ENCODE measurements around the gene ELOVL2. TPM values are rescaled to one million over a fixed set of nuclear protein-coding genes. Genes with fewer than 3 reads are reported as not detected.

Gene ELOVL2
- total RNA-seq, 2 donors from 2014 or later = 0.14 TPM; not detected in 1

GRCh38 chr6:11028959-11029358 lies 15.1 kb downstream of the ELOVL2 start:
- intact Hi-C loops (cut with DNase I, micrococcal nuclease) = no loop called here
- DNase-seq (no peak), ATAC-seq (no peak)

- DNase-seq (no peak), ATAC-seq (no peak)
- intact Hi-C loops (cut with DNase I, micrococcal nuclease) = no loop called here
These were observed 16.5 kb downstream of the ELOVL2 start for GRCh38 chr6:11027565-11028110.

- DNase-seq (no peak), ATAC-seq (no peak)
- intact Hi-C loops (cut with DNase I, micrococcal nuclease) = no loop called here
These were observed 18.0 kb downstream of the ELOVL2 start for GRCh38 chr6:11025921-11026635.

GRCh38 chr6:11025130-11025529 lies 19.0 kb downstream of the ELOVL2 start:
- DNase-seq = no peak
- ATAC-seq = no peak
- intact Hi-C loops (cut with DNase I, micrococcal nuclease) = no loop called here

- DNase-seq (no peak), ATAC-seq (no peak)
- intact Hi-C loops (cut with DNase I, micrococcal nuclease) = no loop called here
These were observed 21.1 kb downstream of the ELOVL2 start for GRCh38 chr6:11023032-11023431.

- intact Hi-C loops (cut with DNase I, micrococcal nuclease) = no loop called here
- ATAC-seq (no peak), DNase-seq (no peak)
These were observed 22.4 kb downstream of the ELOVL2 start for GRCh38 chr6:11021714-11022113.

- ATAC-seq (no peak), DNase-seq (no peak)
- intact Hi-C loops (cut with DNase I, micrococcal nuclease) = no loop called here
These were observed 23.1 kb downstream of the ELOVL2 start for GRCh38 chr6:11021003-11021402.

- ATAC-seq = no peak
- DNase-seq = no peak
- intact Hi-C loops (cut with DNase I, micrococcal nuclease) = no loop called here
These were observed 25.9 kb downstream of the ELOVL2 start for GRCh38 chr6:11018225-11018624.

- intact Hi-C loops (cut with DNase I, micrococcal nuclease) = no loop called here
- DNase-seq = no peak
- ATAC-seq = no peak
These were observed 27.0 kb downstream of the ELOVL2 start for GRCh38 chr6:11017090-11017489.

GRCh38 chr6:11016452-11016851 lies 27.7 kb downstream of the ELOVL2 start:
- no peak for DNase-seq
- no peak for ATAC-seq
- intact Hi-C loops (cut with DNase I, micrococcal nuclease) = no loop called here

- intact Hi-C loops (cut with DNase I, micrococcal nuclease) = no loop called here
- DNase-seq (no peak), ATAC-seq (no peak)
These were observed 29.0 kb downstream of the ELOVL2 start for GRCh38 chr6:11015102-11015501.

GRCh38 chr6:11013721-11014070 lies 30.4 kb downstream of the ELOVL2 start:
- intact Hi-C loops (cut with DNase I, micrococcal nuclease) = no loop called here
- no peak for ATAC-seq

GRCh38 chr6:11012976-11013720 lies 31.0 kb downstream of the ELOVL2 start:
- intact Hi-C loops (cut with DNase I, micrococcal nuclease) = no loop called here
- DNase-seq (no peak), ATAC-seq (no peak)

More at GRCh38 chr6:11013721-11014070, 30.4 kb downstream of the ELOVL2 start:
- DNase-seq = no peak

GRCh38 chr6:11012295-11012754 lies 31.8 kb downstream of the ELOVL2 start:
- intact Hi-C loops (cut with DNase I, micrococcal nuclease) = no loop called here
- no peak for ATAC-seq
- no peak for DNase-seq

- no peak for DNase-seq
- no peak for ATAC-seq
- intact Hi-C loops (cut with DNase I, micrococcal nuclease) = no loop called here
These were observed 32.3 kb downstream of the ELOVL2 start for GRCh38 chr6:11011787-11012234.

GRCh38 chr6:11009353-11009752 lies 34.8 kb downstream of the ELOVL2 start:
- intact Hi-C loops (cut with DNase I, micrococcal nuclease) = no loop called here
- no peak for ATAC-seq
- DNase-seq = no peak

- no peak for DNase-seq
- intact Hi-C loops (cut with DNase I, micrococcal nuclease) = no loop called here
- no peak for ATAC-seq
These were observed 35.3 kb downstream of the ELOVL2 start for GRCh38 chr6:11008821-11009220.

- intact Hi-C loops (cut with DNase I, micrococcal nuclease) = no loop called here
- no peak for DNase-seq
- ATAC-seq = no peak
These were observed 36.1 kb downstream of the ELOVL2 start for GRCh38 chr6:11007715-11008608.

- intact Hi-C loops (cut with DNase I, micrococcal nuclease) = no loop called here
- DNase-seq (no peak), ATAC-seq (no peak)
These were observed 38.0 kb downstream of the ELOVL2 start for GRCh38 chr6:11006061-11006460.

Data from left colon (tissue), 2 donors.